Mesenteric fat pad (tissue), 1 donor: ENCODE measurements around the gene PTGES2. TPM values are rescaled to one million over a fixed set of nuclear protein-coding genes. Genes with fewer than 3 reads are reported as not detected.

Experiments
- total RNA-seq: library from RNA; stranded (reverse); fragmentation: NEBNext Ultra II Directional; extraction: Animal tissue kit (Norgen Biotek cat#: 25700); gene quantifications from one replicate; pipeline ENCODE4 v1.2.1, GENCODE V29; 2021
- donor health status: DM: yes; HTN: yes; CAD: no.

The PTGES2 gene
- total RNA-seq, 1 donor from 2014 or later: 59.5 TPM

Other genes starting within 250 kb of the PTGES2 start
- 109 TPM for gene ST6GALNAC6, start 228.1 kb downstream of the PTGES2 start, total RNA-seq
- gene ST6GALNAC4, start 210.7 kb downstream of the PTGES2 start, total RNA-seq: 40.0 TPM
- gene PIP5KL1, start 197.0 kb downstream of the PTGES2 start, total RNA-seq: 2.2 TPM
- 20.9 TPM for gene DPM2, start 189.9 kb downstream of the PTGES2 start, total RNA-seq
- gene EEIG1, start 146.7 kb downstream of the PTGES2 start, total RNA-seq: 12.8 TPM
- gene NAIF1, start 60.4 kb downstream of the PTGES2 start, total RNA-seq: 5.7 TPM
- gene SLC25A25, start 59.5 kb downstream of the PTGES2 start, total RNA-seq: 89.5 TPM
- 0.64 TPM for gene LCN2, start 21.7 kb upstream of the PTGES2 start, total RNA-seq
- 63.7 TPM for gene BBLN, start 32.5 kb upstream of the PTGES2 start, total RNA-seq
- gene CIZ1, start 63.8 kb upstream of the PTGES2 start, total RNA-seq: 100.0 TPM
- gene DNM1, start 75.7 kb upstream of the PTGES2 start, total RNA-seq: 24.1 TPM
- 130 TPM for gene GOLGA2, start 148.3 kb upstream of the PTGES2 start, total RNA-seq
- 16.0 TPM for gene SWI5, start 148.5 kb upstream of the PTGES2 start, total RNA-seq
- 25.0 TPM for gene TRUB2, start 194.7 kb upstream of the PTGES2 start, total RNA-seq
- 25.7 TPM for gene COQ4, start 195.1 kb upstream of the PTGES2 start, total RNA-seq
- gene SLC27A4, start 212.8 kb upstream of the PTGES2 start, total RNA-seq: 27.9 TPM
- gene URM1, start 243.6 kb upstream of the PTGES2 start, total RNA-seq: 55.7 TPM